HG02943 (cell line): ENCODE measurements around the gene TEX47.

Source experiments
- ATAC-seq: cut with Tn5 transposase; IDR thresholded peaks from one replicate; pipeline ENCODE4 v1.9.1; 2021; ENCODE audit warnings: mild to moderate bottlenecking, low read depth, moderate library complexity; ENCODE audit not compliant: unreplicated experiment

Gene TEX47

DNA sequence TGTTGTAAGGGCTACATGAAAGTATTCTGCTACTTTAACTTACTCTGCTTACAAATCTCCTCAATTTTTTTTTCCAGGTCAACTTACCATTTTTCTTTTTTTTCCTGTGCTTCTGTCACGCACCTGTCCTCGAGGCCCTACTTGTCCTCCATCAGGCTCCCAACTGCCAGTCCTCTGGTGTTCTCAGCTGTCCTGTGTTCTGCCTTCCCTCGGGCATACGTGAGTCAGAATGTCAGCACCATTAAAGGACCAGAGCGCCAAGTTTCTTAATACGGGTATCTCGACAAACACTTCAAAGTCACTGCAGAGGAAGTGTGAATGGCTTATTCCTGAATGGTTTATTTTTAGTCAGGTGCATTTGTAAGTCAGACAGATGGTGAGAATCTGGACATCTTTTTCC lies at the start of gene TEX47:
Gene TEX47, minus strand, starts transcription at position 185 of the 400 bp plus-strand sequence. CDS start 795 bp downstream, outside the sequence.
- no peak for ATAC-seq

DNA sequence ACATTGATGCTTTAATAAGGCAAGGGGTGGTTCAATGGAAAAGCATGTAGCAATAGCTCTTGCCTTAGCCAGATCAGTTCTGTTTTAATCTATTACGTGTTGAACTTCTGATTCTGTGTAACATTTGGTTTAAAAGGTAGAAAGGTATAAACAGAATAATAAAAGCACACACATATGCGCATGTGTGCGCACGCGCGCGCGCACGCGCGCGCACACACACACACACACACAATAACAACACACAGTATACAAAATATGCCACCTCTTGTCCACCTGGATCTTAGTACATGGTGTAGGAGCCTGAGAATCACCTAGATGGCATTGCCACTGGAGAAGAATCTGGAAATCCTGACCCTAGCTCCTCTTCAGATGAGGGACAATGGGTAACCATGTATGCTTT lies 49.6 kb upstream of the TEX47 start:
- ATAC-seq = no peak

GRCh38 chr7:88842201-88842600 lies 46.7 kb upstream of the TEX47 start:
- ATAC-seq = no peak

DNA sequence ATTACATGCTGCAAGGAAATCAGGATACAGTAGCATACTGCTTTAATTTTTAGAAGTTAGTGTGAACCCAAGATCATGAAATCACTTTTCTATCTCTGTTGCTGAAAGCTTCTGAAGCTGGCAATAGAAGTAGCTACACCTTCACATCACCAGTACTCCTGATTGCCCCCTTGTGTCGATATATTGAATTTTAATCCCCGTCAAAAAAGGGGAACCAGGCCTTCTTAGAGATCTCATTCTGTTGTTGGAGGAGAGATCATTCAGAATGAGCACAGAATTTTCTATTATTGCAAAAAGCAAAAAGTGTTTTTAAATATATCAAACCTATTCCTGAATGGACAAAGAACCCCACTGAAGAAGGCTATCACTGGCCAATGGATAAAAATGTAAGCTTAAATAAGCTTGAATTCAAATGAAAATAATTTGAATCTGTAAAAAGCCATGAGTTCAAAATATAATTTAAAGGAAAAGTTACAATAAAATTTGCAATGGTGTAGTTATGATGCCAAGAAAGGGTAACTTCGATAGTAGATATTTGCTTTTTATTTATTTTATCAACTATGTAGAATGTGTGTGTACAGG lies 39.7 kb upstream of the TEX47 start:
- ATAC-seq = peak; percentile 88

GRCh38 chr7:88826222-88826621 lies 30.7 kb upstream of the TEX47 start:
- no peak for ATAC-seq

- ATAC-seq = no peak
These were observed 23.0 kb upstream of the TEX47 start for GRCh38 chr7:88818552-88818951.

DNA sequence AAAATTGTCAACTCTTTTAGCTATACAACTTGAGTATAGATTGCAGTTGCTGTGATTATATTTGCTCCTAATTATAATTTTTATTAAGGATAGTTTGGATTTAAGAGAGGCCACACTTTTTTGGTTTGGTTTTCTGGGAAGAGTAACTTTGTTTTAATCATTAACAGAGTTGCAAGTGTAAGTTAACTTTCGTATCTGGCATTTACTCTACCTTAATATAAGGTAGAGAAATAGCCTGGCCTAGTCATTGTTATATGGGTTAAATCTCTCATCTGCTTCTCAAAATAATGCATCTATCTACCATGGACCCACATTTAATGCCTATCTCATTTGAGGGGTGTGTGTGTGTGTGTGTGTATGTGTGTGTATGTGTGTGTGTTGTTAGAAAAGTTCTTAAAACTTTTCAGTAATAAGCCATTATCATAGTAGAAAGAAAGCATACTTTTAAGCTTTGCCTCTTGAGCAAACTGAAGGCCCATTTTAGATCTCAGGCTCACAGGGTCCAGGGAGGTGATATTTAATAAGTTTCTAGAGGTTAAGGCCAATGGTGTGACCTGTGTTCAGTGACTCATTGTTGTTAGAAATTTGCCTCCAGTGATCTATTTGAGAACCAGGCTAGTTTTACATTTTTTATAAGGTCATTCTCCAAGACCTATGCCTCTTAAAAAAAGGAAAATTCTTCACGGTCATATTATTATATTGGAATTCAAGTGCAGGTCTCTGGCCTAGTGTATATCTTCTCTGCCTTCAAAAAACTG lies 10.9 kb upstream of the TEX47 start:
- ATAC-seq = no peak

- ATAC-seq = no peak
These were observed 5.5 kb upstream of the TEX47 start for GRCh38 chr7:88801046-88801445.

DNA sequence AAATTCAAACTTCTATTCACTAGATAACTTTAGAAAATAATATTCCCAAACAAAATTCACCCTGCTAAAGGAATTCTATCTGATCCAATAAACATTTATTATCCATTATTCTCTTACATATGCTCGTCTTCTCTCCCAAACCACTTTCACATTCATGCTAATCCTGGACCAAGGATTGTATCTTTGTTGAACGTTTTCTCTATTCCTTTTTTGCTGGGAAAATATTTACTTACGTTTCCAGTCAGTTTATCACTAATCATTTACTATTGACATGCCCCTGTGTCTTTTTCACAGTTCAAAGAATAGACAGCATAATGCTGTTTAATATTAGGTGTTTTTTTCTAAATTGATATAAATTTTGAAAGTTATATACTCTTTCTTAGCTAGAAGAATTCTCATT lies 3.2 kb downstream of the TEX47 start:
- no peak for ATAC-seq

DNA sequence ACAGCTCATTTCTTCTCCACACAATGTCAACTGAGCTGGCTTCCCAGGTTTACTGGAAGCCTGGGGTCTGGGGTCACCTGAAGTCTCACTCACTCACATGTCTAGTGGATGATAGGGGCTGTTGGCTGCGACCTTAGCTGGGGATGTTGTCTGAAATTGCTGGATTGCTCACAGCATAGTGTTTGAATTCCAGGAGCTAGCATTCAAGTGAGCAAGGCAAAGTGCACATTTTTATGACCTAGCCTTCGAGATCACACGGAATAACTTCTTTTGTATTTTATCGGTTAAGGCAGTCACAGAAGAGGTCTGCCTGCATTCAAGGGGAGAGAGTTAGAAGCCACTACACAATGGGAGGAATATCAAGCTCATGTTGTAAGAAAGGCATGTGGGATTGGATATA lies 3.6 kb downstream of the TEX47 start:
- no peak for ATAC-seq

GRCh38 chr7:88789480-88790064 lies 6.0 kb downstream of the TEX47 start:
- no peak for ATAC-seq

GRCh38 chr7:88787777-88788176 lies 7.8 kb downstream of the TEX47 start:
- ATAC-seq = no peak

DNA sequence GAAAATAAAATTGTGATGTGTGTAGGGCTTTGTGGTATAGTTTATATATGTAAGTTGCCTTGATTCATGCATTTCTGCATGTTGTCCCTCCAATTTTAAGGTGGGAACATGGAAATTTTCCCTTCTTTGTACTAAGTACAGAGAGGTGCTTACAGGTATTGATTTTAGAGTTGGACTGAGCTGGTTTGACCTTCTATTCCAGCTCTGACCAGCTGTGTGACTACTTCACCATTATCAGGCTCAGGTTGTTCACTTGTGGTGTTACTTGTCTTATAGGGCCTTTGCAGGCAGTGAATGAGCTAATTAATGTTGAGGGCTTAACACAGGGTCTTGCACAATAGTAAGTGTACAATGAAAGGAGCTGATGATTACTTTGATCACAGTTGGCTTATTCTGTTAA lies 19.7 kb downstream of the TEX47 start:
- no peak for ATAC-seq

DNA sequence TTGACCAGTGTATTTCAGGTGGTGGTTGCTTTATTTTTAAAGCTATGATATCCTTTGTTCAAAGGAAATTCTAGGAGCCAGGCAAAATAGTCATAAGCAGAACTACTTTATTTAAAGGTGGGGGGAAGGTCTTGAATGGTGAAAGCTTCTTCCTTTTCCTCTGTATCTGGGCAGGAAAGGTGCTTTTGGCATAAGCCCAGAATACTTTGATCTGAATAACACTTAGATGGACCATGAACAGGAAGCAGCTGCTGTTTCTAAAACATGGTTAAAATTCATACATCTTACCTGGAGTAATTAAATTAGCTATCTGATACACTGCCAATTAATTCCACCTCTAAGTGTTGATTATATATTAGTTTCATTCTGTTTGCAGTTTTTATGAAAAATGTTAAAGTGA lies 22.8 kb downstream of the TEX47 start:
- ATAC-seq = no peak

- ATAC-seq = no peak
These were observed 24.1 kb downstream of the TEX47 start for GRCh38 chr7:88771417-88771816.

GRCh38 chr7:88761779-88762178 lies 33.8 kb downstream of the TEX47 start:
- ATAC-seq = no peak

- no peak for ATAC-seq
These were observed 35.4 kb downstream of the TEX47 start for GRCh38 chr7:88760136-88760515.

DNA sequence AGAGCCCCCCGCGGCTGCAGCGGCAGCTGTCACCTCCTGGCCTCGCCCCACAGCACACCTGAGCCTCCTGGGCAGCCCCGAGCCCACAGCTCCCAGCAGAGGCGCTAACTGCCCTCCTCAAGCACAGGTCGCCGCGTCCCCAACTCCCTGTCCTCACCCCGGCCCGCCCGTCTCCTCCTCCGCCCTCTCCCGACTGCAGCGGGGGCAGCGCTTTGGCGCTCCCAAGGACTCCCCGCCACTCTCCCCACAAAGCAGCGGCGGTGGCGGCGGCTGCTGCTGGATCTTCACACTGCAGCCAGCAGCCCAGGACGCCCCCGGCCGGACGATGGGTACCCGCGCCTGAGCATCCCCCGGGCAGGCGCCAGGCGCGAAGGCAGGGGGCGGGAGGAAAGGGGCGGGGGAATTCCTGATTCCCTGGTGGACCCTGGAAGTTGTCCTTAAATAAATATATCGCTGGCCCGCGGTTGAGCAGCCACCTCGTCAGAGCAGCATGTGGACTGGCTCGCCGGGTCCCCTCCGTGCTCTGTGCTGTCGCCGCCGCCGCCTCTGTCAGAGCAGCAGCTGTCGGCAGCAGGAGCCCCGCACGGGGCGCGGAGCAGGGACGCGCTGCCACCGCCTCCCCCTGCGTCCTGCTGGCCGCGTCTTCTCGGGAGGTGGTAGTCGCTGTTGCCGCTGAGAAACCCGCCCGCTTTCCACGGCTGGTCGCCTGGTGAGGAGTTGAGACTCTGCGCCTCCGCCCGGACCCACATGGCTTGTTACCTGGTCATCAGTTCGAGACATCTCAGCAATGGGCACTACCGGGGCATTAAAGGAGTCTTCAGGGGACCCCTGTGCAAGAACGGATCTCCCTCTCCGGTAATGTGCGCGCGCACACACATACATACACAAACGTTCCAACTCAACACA lies 36.1 kb downstream of the TEX47 start, which contains the start of gene ZNF804B:
Gene ZNF804B, plus strand, starts transcription at position 471 of the 906 bp plus-strand sequence. Its CDS starts 277 bp downstream, at position 748.
- no peak for ATAC-seq

- ATAC-seq = no peak
These were observed 36.9 kb downstream of the TEX47 start for GRCh38 chr7:88758381-88759229.

DNA sequence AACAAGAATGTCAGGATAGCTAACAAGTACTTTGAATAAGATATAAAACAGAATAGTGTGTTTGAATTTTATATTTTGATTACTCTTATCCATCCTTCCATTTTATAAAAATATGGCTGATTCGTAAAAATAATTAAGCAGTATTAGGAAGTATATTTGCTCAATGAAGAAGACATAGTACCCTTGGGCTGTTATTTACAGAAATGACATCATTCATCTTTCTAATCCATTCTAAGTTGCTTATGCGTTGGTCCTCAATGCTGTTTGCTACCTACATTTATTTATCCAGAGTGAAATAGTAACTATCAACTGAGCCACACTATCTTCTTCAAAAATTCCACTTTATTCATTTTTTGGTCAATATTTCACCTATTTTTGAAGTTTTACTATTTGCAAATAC lies 38.2 kb downstream of the TEX47 start:
- ATAC-seq = no peak
